Transverse colon (tissue), 4 donors: Measurements from ENCODE around the gene RASL12.

Experiments
- CTCF ChIP-seq, 5 experiments: fragments of 200-600 bp in 3 of 5; fragments of 450-650 bp in 2 of 5; sonication (generic) in 3 of 5; IDR thresholded peaks; 1 replicate in 2 of 5; 2 replicates in 3 of 5; pipeline ENCODE4 v1.5.1; 2016 to 2017; ENCODE audit warnings: antibody characterized with exemption in 5 of 5, inconsistent platforms in 3 of 5, mild to moderate bottlenecking in 2 of 5, moderate library complexity in 1 of 5
- POLR2A ChIP-seq: fragments of 450-650 bp; IDR thresholded peaks from one replicate; pipeline ENCODE4 v1.6.1; 2016; ENCODE audit warnings: antibody characterized with exemption, mild to moderate bottlenecking, moderate library complexity
- POLR2AphosphoS5 ChIP-seq, 3 donors: sonication (generic); formaldehyde crosslinking; IDR thresholded peaks; one replicate each; pipeline ENCODE4 v1.6.1; 2016; ENCODE audit warnings: antibody characterized with exemption in 3 of 3

GRCh38 chr15:65081270-65081669, 13.5 kb upstream of the RASL12 start:
- TF ChIP-seq CTCF (IDR thresholded peaks at IDR 0.05) (no peak), POLR2A (no peak), POLR2AphosphoS5 (IDR thresholded peaks at IDR 0.05) (no peak)
